ENCODE measurements around the gene HIF1A.
A peak's percentile ranks its signal among the peaks of the same experiment; 100 is the strongest.

HIF1A gene

GRCh38 chr14:61672796-61673195 lies 22.5 kb upstream of the HIF1A start:
- DNase-seq: no peak

GRCh38 chr14:61673305-61673704 lies 22.0 kb upstream of the HIF1A start:
- DNase-seq: no peak

- DNase-seq: no peak
These were observed 20.0 kb upstream of the HIF1A start for GRCh38 chr14:61675291-61675690.

- no peak for DNase-seq
These were observed 17.8 kb upstream of the HIF1A start for GRCh38 chr14:61677479-61677878.

- no peak for DNase-seq
These were observed 16.3 kb upstream of the HIF1A start for GRCh38 chr14:61678975-61679374.

GRCh38 chr14:61681413-61681812 lies 13.9 kb upstream of the HIF1A start:
- DNase-seq: no peak

GRCh38 chr14:61683108-61683507 lies 12.2 kb upstream of the HIF1A start:
- DNase-seq: no peak

- no peak for DNase-seq
These were observed 5.3 kb upstream of the HIF1A start for GRCh38 chr14:61690039-61690438.

GRCh38 chr14:61690982-61691381 lies 4.3 kb upstream of the HIF1A start:
- no peak for DNase-seq

- no peak for DNase-seq
These were observed 3.8 kb upstream of the HIF1A start for GRCh38 chr14:61691495-61691894.

- DNase-seq: no peak
These were observed 1.3 kb upstream of the HIF1A start for GRCh38 chr14:61694039-61694438.

- DNase-seq: peak in 47 of 56 donors; percentile 22 to 76 (median 56)
These were observed 598 bp downstream of the HIF1A start for GRCh38 chr14:61695695-61696527.

GRCh38 chr14:61696753-61697318 lies 1.5 kb downstream of the HIF1A start:
- no peak for DNase-seq

GRCh38 chr14:61698206-61698980 lies 3.1 kb downstream of the HIF1A start:
- no peak for DNase-seq

- no peak for DNase-seq
These were observed 3.7 kb downstream of the HIF1A start for GRCh38 chr14:61699027-61699426.

GRCh38 chr14:61700104-61700886 lies 5.0 kb downstream of the HIF1A start:
- no peak for DNase-seq

GRCh38 chr14:61701946-61702345 lies 6.6 kb downstream of the HIF1A start:
- DNase-seq: no peak

- no peak for DNase-seq
These were observed 8.2 kb downstream of the HIF1A start for GRCh38 chr14:61703342-61704129.

GRCh38 chr14:61704554-61704953 lies 9.2 kb downstream of the HIF1A start:
- no peak for DNase-seq

- no peak for DNase-seq
These were observed 9.7 kb downstream of the HIF1A start for GRCh38 chr14:61705017-61705416.
